Measurements from ENCODE around the gene MAPT.
"Not testable (repeated sequence)": the region's sequence is repeated elsewhere in the genome, so short reads cannot be mapped to it uniquely, and the experiment has no call there.

MAPT gene

DNA sequence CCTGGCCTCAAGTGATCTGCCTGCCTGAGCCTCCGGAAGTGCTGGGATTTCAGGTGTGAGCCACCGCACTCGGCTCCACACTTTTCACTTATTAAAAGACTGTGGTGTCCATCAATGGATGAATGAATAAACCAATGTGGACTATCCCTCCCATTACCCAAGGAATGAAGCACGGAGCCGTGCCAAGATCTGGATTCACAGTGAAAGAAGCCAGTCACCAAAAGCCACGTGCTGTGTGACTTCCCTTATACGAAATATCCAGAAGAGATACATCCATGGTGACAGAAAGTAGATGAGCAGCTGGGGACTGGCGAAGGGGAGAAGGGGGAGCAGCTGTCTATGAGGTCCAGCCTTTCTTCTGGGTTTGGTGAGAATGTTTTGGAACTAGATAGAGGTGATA lies 56.5 kb downstream of the MAPT start:
- Histone ChIP-seq H3K9ac (ENCODE audit: low read depth, low read length) (no peak overlapping the region), H3K9me3 (ENCODE audit: control insufficient read depth, insufficient read depth, low read length) (no peaks in the 10 kb centered on the region), H3K27me3 (ENCODE audit: control insufficient read depth, insufficient read depth, low read length) (peaks cover 11% of the 10 kb centered on the region), H3K4me3 (ENCODE audit: low read depth, low read length) (no peak overlapping the region), H3K36me3 (ENCODE audit: control insufficient read depth, insufficient read depth, low read length) (no peaks in the 10 kb centered on the region), H3K4me1 (ENCODE audit: control insufficient read depth, insufficient read depth, low read length) (peaks cover 3% of the 10 kb centered on the region)

DNA sequence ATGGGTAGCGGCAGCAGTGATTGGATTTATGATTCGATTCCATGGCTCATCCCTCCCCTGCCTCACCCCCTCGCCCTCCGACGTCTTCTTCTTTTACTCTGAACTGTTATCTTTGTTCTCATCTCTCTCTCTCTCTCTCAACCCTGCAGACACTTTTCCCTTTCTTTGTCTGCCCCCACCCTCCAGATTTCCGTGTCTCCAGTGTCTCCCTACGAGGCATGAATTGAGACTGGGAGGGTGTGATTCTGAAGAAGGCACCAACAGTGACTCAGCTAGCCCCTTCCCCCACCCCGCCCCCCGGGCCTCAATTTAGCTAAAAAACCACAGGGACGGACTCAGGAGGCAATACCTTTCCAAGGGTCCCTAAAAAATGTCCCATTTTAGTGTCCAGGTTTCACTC lies 57.0 kb downstream of the MAPT start:
- no peak overlapping the region for H3K9ac ChIP-seq (ENCODE audit: low read depth, low read length)
- peaks cover 3% of the 10 kb centered on the region for H3K4me1 ChIP-seq (ENCODE audit: control insufficient read depth, insufficient read depth, low read length)
- H3K36me3 ChIP-seq (ENCODE audit: control insufficient read depth, insufficient read depth, low read length): no peaks in the 10 kb centered on the region
- no peaks in the 10 kb centered on the region for H3K9me3 ChIP-seq (ENCODE audit: control insufficient read depth, insufficient read depth, low read length)
- H3K27me3 ChIP-seq (ENCODE audit: control insufficient read depth, insufficient read depth, low read length): peaks cover 11% of the 10 kb centered on the region
- H3K4me3 ChIP-seq (ENCODE audit: low read depth, low read length): no peak overlapping the region

DNA sequence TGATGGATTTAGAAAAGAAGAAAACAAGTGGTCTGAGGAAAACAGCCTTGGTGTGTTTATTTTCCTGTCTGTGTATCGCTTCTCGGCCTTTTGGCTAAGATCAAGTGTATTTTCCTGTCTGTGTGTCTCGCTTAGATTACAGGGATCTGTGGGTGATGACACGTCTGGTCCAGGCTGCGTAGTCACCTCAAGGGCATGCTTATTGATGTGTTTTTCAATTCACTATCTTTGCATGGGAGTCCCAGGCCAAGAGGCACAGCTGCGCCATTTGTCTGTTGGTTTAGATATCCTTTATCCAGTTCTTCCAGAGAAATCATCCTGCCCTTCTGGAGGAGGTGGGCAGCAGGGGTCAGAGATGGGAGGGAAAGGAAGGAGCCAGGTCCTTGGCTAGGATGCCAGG lies 57.6 kb downstream of the MAPT start:
- Histone ChIP-seq H3K27me3 (ENCODE audit: control insufficient read depth, insufficient read depth, low read length) (peaks cover 11% of the 10 kb centered on the region), H3K36me3 (ENCODE audit: control insufficient read depth, insufficient read depth, low read length) (no peaks in the 10 kb centered on the region), H3K9me3 (ENCODE audit: control insufficient read depth, insufficient read depth, low read length) (no peaks in the 10 kb centered on the region), H3K9ac (ENCODE audit: low read depth, low read length) (no peak overlapping the region), H3K4me1 (ENCODE audit: control insufficient read depth, insufficient read depth, low read length) (peaks cover 3% of the 10 kb centered on the region), H3K4me3 (ENCODE audit: low read depth, low read length) (no peak overlapping the region)

DNA sequence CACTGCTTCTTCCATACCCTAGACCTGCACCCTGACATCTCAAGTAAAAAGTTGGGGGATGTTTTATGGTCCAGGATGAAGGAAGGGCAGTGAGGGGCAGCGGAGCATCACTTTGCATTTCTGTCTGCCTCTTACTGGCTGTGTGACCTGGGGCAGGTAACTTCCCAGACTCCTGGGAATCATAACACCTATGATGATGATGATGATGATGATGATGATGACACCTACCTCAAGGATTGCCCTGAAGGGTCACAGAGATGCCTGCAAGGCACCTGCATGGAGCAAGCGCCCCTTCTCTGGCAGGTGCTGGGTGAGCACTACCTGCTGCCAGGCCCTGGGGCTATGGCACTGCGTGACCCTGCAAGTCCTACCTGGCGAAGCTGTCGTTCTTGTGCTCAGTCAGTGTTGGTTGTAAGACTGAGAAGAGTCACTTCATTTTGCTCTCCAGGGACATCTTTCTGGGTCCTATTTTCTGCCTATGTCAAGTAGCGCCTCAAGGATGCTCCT lies 58.5 kb downstream of the MAPT start:
- H3K27me3 ChIP-seq (ENCODE audit: control insufficient read depth, insufficient read depth, low read length): peaks cover 11% of the 10 kb centered on the region
- peaks cover 3% of the 10 kb centered on the region for H3K4me1 ChIP-seq (ENCODE audit: control insufficient read depth, insufficient read depth, low read length)
- H3K4me3 ChIP-seq (ENCODE audit: low read depth, low read length): no peak overlapping the region
- no peaks in the 10 kb centered on the region for H3K36me3 ChIP-seq (ENCODE audit: control insufficient read depth, insufficient read depth, low read length)
- H3K9ac ChIP-seq (ENCODE audit: low read depth, low read length): no peak overlapping the region
- no peaks in the 10 kb centered on the region for H3K9me3 ChIP-seq (ENCODE audit: control insufficient read depth, insufficient read depth, low read length)

DNA sequence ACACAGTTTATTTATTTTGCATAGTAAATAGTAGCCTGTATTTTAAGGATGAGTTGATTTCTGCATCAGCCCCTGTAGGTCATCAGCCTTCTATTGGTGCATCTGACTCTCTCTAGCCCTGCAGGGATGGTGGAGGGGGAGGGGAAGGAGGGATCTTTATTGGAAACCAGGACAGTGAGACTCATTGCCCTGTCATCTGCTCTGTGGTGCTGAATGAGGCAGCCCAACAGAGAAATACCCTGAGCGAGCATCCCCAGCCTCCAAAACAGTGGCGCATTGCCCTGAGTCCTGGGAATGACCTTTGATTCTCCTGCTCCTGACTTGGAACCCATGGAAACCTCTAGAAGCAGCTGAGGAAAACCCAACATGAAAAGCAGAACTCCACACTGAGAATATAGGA lies 59.2 kb downstream of the MAPT start:
- no peak overlapping the region for H3K4me3 ChIP-seq (ENCODE audit: low read depth, low read length)
- H3K4me1 ChIP-seq (ENCODE audit: control insufficient read depth, insufficient read depth, low read length): peaks cover 3% of the 10 kb centered on the region
- H3K9me3 ChIP-seq (ENCODE audit: control insufficient read depth, insufficient read depth, low read length): no peaks in the 10 kb centered on the region
- no peaks in the 10 kb centered on the region for H3K36me3 ChIP-seq (ENCODE audit: control insufficient read depth, insufficient read depth, low read length)
- H3K9ac ChIP-seq (ENCODE audit: low read depth, low read length): no peak overlapping the region
- peaks cover 11% of the 10 kb centered on the region for H3K27me3 ChIP-seq (ENCODE audit: control insufficient read depth, insufficient read depth, low read length)

DNA sequence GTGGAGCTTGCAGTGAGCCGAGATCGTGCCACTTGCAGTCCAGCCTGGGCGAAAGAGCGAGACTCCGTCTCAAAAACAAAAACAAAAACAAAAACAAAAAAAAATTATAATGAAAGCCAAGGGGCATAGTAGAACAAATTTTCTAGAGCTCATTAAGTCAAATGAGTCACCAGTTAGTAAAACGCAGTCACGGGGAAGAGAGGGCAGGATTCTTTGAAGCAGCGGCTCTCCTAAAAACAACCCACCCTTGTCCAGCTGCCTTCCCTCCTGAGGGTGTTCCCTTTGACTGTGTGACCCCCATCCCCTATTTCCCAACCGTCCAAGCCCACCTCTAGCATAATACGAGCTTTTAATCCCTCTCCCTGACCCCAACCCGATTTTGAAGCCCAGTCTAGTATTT lies 60.6 kb downstream of the MAPT start:
- no peaks in the 10 kb centered on the region for H3K9me3 ChIP-seq (ENCODE audit: control insufficient read depth, insufficient read depth, low read length)
- H3K36me3 ChIP-seq (ENCODE audit: control insufficient read depth, insufficient read depth, low read length): no peaks in the 10 kb centered on the region
- no peak overlapping the region for H3K9ac ChIP-seq (ENCODE audit: low read depth, low read length)
- H3K27me3 ChIP-seq (ENCODE audit: control insufficient read depth, insufficient read depth, low read length): peaks cover 3% of the 10 kb centered on the region
- no peak overlapping the region for H3K4me3 ChIP-seq (ENCODE audit: low read depth, low read length)
- peaks cover 3% of the 10 kb centered on the region for H3K4me1 ChIP-seq (ENCODE audit: control insufficient read depth, insufficient read depth, low read length)

DNA sequence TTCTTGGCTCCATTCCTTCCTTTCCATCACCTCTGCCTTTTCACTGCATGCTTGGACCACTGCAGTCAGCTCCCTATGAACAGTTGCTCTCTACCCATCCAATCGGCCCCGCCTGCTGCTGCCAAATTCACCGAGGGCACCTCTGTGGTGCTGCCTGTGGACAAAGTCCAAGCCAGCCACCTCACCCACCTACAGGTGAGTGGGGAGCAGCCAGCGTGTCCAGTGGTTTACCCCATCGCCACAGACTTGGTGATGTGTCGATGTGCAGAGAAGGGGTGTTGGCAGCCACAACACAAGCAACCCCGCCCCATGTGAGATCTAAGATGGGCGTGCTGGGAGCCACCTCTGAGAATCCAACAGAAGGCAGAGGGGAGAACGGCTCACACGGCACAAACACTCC lies 61.0 kb downstream of the MAPT start:
- H3K4me3 ChIP-seq (ENCODE audit: low read depth, low read length): no peak overlapping the region
- H3K27me3 ChIP-seq (ENCODE audit: control insufficient read depth, insufficient read depth, low read length): no peaks in the 10 kb centered on the region
- H3K4me1 ChIP-seq (ENCODE audit: control insufficient read depth, insufficient read depth, low read length): peaks cover 3% of the 10 kb centered on the region
- no peaks in the 10 kb centered on the region for H3K36me3 ChIP-seq (ENCODE audit: control insufficient read depth, insufficient read depth, low read length)
- no peak overlapping the region for H3K9ac ChIP-seq (ENCODE audit: low read depth, low read length)
- no peaks in the 10 kb centered on the region for H3K9me3 ChIP-seq (ENCODE audit: control insufficient read depth, insufficient read depth, low read length)

DNA sequence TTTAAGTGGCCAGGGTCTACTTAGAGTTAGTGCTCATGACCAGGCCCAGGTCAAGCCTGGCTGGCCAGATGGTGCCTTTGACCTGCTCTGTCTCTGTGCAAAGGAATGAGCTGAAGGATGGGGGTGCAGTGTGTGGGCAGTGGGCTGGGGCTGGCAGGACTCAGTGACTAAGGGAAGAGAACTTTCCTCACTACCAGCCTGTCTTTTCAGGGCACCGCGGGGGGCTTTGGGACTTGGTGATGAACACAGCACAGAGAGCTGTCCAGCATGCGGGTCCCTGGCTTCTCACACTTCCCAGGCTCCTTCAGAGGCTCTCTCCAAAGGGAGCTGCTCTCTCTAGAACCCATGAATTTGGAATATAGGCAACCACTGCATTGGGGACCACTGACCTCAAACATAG lies 61.7 kb downstream of the MAPT start:
- peaks cover 3% of the 10 kb centered on the region for H3K4me1 ChIP-seq (ENCODE audit: control insufficient read depth, insufficient read depth, low read length)
- H3K36me3 ChIP-seq (ENCODE audit: control insufficient read depth, insufficient read depth, low read length): no peaks in the 10 kb centered on the region
- no peaks in the 10 kb centered on the region for H3K9me3 ChIP-seq (ENCODE audit: control insufficient read depth, insufficient read depth, low read length)
- H3K4me3 ChIP-seq (ENCODE audit: low read depth, low read length): no peak overlapping the region
- H3K27me3 ChIP-seq (ENCODE audit: control insufficient read depth, insufficient read depth, low read length): no peaks in the 10 kb centered on the region
- H3K9ac ChIP-seq (ENCODE audit: low read depth, low read length): no peak overlapping the region

DNA sequence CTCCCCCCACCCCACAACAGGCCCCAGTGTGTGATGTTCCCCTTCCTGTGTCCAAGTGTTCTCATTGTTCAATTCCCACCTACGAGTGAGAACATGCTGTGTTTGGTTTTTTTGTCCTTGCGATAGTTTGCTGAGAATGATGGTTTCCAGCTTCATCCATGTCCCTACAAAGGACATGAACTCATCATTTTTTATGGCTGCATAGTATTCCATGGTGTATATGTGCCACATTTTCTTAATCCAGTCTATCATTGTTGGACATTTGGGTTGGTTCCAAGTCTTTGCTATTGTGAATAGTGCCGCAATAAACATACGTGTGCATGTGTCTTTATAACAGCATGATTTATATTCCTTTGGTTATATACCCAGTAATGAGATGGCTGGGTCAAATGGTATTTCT lies 62.4 kb downstream of the MAPT start:
- not testable (repeated sequence) for H3K4me3 ChIP-seq (ENCODE audit: low read depth, low read length); H3K4me1 ChIP-seq (ENCODE audit: control insufficient read depth, insufficient read depth, low read length); H3K9me3 ChIP-seq (ENCODE audit: control insufficient read depth, insufficient read depth, low read length); H3K27me3 ChIP-seq (ENCODE audit: control insufficient read depth, insufficient read depth, low read length); H3K9ac ChIP-seq (ENCODE audit: low read depth, low read length); H3K36me3 ChIP-seq (ENCODE audit: control insufficient read depth, insufficient read depth, low read length)

DNA sequence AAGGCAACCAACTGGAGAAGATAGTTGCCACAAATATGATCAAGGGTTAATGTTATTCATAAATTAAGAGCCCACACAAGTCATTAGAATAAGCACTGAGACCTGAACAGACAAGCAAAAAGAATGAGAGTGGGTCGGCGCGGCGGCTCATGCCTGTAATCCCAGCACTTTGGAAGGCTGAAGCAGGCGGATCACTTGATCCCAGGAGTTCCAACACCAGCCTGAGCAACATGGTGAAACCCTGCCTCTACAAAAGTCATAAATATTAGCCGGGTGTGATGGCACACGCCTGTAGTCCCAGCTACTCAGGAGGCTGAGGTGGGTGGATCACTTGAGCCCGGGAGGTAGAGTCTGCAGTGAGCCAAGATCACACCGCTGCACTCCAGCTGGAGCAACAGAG lies 64.0 kb downstream of the MAPT start:
- no peak overlapping the region for H3K9ac ChIP-seq (ENCODE audit: low read depth, low read length)
- H3K27me3 ChIP-seq (ENCODE audit: control insufficient read depth, insufficient read depth, low read length): no peaks in the 10 kb centered on the region
- H3K4me1 ChIP-seq (ENCODE audit: control insufficient read depth, insufficient read depth, low read length): no peaks in the 10 kb centered on the region
- no peak overlapping the region for H3K4me3 ChIP-seq (ENCODE audit: low read depth, low read length)
- H3K36me3 ChIP-seq (ENCODE audit: control insufficient read depth, insufficient read depth, low read length): no peaks in the 10 kb centered on the region
- H3K9me3 ChIP-seq (ENCODE audit: control insufficient read depth, insufficient read depth, low read length): no peaks in the 10 kb centered on the region

DNA sequence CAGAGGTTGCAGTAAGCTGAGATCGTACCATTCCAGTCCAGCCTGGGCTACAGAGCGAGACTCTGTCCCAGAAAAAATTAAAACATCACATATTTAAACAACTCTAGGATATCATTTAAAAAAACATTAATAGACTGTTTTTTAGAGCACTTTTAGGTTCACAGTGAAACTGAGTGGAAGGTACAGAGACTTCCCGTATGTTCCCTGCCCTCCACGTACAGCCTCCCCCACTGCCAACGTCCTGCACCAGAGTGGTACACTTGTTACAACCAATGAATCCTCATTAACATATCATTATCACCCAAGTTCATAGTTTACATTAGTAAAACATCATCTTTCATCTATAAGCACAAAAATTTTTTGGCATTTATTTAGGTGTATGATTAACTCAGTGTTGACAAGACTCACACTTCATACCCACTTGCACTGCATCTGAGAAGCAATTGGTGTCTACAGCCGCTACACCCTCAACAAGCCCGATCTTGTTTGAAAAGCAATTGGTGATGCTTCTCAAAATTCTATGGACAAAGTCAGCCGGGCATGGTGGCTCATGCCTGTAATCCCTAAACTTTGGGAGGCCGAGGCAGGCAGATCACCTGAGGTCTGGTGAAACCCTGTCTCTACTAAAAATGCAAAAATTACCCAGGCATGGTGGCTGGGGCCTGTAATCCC lies 64.8 kb downstream of the MAPT start:
- no peaks in the 10 kb centered on the region for H3K36me3 ChIP-seq (ENCODE audit: control insufficient read depth, insufficient read depth, low read length)
- no peak overlapping the region for H3K4me3 ChIP-seq (ENCODE audit: low read depth, low read length)
- no peaks in the 10 kb centered on the region for H3K27me3 ChIP-seq (ENCODE audit: control insufficient read depth, insufficient read depth, low read length)
- H3K9me3 ChIP-seq (ENCODE audit: control insufficient read depth, insufficient read depth, low read length): no peaks in the 10 kb centered on the region
- no peaks in the 10 kb centered on the region for H3K4me1 ChIP-seq (ENCODE audit: control insufficient read depth, insufficient read depth, low read length)
- no peak overlapping the region for H3K9ac ChIP-seq (ENCODE audit: low read depth, low read length)

DNA sequence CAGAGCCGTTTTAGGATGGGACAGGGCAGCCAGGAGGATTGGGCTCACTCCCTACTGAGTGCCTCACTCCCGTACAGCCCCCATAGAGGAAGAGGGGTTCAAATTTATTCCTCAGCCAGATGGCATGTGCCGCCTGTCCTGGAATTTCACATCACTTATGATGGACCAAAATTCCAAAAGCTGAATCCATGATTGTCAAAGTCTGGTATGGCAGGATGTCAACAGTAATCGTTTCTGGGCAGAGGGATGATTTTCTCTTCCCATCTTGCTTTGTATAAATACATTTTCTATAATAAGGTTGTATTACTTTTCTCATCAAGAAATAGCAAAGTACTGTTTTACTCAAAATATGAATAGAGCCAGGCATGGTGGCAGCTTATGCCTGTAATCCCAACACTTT lies 66.0 kb downstream of the MAPT start:
- no peak overlapping the region for H3K4me3 ChIP-seq (ENCODE audit: low read depth, low read length)
- H3K4me1 ChIP-seq (ENCODE audit: control insufficient read depth, insufficient read depth, low read length): no peaks in the 10 kb centered on the region
- H3K9ac ChIP-seq (ENCODE audit: low read depth, low read length): no peak overlapping the region
- H3K36me3 ChIP-seq (ENCODE audit: control insufficient read depth, insufficient read depth, low read length): no peaks in the 10 kb centered on the region
- H3K27me3 ChIP-seq (ENCODE audit: control insufficient read depth, insufficient read depth, low read length): no peaks in the 10 kb centered on the region
- no peaks in the 10 kb centered on the region for H3K9me3 ChIP-seq (ENCODE audit: control insufficient read depth, insufficient read depth, low read length)

Measured in iPS-15b (cell line).